HG03175 (cell line): ENCODE data around the gene NR4A1.

Experiments used
- ATAC-seq: cut with Tn5 transposase; IDR thresholded peaks from one replicate; pipeline ENCODE4 v1.9.1; 2021; ENCODE audit warnings: mild to moderate bottlenecking, moderate library complexity; ENCODE audit not compliant: unreplicated experiment

NR4A1 gene

DNA sequence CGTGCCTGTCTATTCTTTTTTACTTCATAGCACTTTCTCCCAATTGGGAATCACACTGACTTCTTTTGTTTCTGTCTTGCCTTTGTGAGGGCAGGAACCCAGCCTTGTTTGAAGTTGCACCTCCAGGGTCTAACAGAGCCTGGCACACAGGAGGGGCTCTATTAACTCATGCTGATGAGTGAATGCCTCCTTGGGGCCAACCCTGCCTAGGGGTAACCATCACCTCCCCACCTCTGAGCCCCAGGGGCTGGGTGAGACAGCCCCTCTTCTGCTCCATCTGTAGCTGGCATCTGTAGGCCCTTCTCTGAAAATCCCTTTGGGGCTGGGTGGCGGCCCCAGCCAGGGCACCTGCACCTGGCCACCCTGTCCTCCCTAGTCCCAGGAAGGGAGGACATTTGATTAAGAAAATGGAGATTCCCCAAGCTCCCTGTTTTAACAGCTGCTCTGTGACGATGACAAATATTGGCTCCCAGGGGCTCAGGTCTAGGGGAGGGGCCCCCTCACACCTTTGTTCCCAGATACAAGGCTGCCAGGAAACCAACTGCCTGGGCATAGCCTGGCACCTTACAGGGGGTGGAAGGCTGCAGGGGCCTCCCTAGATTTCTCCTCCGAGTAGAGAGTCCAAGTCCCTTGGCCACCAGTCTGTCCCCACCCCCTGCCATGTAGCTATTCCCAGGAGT is 32.7 kb upstream of the NR4A1 start:
- ATAC-seq = no peak

- no peak for ATAC-seq
Measured at GRCh38 chr12:52019113-52019770, 32.0 kb upstream of the NR4A1 start.

GRCh38 chr12:52020539-52021336 is 30.5 kb upstream of the NR4A1 start:
- peak; percentile 37 for ATAC-seq

- peak; percentile 6 for ATAC-seq
Measured at GRCh38 chr12:52022841-52023181, 28.4 kb upstream of the NR4A1 start.

DNA sequence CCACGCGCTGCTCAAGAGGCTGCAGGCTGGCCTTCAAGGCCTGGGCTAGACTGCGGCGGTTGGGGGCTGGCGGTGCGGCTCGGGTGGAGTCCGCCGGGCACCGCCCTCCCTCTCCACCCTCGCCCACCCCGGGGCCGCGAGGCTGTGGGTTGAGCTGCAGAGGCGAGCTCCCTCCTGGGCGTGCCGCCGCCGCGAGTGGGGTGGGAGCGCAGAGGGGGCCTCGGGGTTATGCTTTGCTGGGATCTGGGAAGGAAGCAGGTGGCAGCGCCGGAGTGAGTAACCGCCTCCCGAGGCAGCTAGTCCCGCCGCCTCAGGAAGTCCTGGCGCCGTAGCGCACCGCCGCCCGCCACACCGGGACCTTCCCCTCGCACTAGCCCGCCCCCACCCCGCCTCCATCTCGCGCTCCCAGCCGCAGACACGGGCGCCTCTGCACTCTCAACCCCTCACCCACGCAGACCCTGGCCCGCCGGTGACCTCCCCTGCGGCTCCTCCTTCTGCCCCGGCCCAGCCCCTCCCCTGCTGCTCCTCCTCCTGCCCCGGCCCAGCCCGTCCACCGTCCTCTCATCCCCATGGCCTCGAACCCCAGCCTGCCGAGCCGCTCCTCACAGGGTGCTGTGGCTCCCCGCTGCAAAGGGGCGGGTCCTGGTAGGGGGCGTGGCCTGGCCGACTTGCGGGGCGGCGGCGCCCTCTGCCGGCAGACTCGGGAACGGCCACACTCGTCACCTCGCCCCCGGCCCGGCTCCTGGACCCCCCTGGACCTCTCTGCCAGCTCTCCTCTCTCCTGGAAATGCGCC is 27.9 kb upstream of the NR4A1 start:
- ATAC-seq = peak; percentile 50

GRCh38 chr12:52023976-52024688 is 27.1 kb upstream of the NR4A1 start:
- ATAC-seq = no peak

DNA sequence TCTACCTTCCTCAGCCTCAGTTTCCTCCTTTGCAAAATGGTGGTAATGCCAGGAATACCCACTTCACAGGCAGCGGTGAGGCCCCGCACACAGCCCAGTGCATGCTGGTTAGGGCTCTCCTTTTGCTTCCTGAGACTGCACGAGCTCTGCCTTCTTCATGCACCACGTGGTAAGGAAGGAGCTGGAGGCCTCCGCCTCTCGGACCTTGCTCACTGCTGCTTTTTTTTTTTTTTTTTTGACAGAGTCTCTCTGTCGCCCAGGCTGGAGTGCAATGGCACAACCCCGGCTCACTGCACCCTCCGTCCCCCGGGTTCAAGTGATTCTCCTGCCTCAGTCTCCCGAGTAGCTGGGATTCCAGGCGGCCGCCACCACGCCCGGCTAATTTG is 26.4 kb upstream of the NR4A1 start:
- ATAC-seq = no peak

- ATAC-seq = no peak
Measured at GRCh38 chr12:52026263-52026662, 25.0 kb upstream of the NR4A1 start.

DNA sequence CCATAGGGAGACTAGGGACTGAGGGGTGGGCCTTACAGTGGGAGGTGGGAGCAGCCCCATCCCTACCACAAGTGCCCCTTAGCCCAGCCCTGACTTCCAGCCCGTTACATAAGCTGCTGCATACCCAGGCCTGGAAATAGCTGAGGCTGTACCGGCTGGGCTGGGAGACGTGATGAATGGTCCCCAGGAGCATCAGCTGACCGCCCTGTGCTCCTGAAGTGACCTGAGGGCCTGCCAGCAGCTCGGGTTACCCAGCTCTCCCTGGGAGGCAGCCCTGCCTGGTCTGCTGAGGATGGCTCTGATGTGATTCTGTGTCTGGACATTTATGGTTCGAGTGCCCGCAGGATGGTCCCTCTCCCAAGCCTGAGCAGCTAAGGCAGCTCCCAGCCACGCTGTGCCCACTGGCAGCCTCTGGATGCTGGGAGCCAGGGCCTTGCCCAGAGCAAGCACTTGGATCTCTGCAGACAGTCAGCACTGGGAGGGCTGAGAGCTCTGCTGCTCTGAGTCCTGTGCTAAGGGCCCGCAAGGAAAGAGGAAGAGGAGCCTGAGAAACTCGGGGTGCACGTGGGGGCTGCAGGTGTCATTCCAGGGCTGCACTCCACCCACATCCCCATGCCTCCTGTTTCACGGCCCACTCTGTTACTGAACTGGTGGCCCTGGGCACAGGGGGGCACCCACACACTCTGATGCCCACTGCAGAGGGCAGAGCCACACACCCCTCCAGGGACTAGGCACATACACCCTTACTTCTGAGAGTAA is 24.0 kb upstream of the NR4A1 start:
- ATAC-seq = no peak

GRCh38 chr12:52029685-52030084 is 21.6 kb upstream of the NR4A1 start:
- ATAC-seq = no peak

DNA sequence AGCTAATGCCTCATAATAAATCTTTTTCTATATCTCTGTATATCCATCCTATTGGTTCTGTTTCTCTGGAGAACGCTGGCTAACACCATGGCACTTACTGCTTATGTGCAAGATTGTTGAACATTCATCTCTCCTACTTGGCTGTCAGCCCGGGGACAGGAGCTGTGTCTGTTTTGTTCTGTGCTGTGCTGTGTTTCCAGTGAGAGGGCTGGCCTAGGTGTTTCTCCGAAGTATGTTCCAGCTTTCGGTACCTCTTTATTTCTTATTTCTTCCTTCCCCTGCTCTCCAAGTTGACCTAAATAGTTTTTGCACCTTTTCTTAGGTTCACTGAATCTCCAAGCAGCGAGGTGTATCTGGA is 18.8 kb upstream of the NR4A1 start:
- no peak for ATAC-seq

GRCh38 chr12:52032804-52033445 is 18.3 kb upstream of the NR4A1 start:
- ATAC-seq = peak; percentile 91

DNA sequence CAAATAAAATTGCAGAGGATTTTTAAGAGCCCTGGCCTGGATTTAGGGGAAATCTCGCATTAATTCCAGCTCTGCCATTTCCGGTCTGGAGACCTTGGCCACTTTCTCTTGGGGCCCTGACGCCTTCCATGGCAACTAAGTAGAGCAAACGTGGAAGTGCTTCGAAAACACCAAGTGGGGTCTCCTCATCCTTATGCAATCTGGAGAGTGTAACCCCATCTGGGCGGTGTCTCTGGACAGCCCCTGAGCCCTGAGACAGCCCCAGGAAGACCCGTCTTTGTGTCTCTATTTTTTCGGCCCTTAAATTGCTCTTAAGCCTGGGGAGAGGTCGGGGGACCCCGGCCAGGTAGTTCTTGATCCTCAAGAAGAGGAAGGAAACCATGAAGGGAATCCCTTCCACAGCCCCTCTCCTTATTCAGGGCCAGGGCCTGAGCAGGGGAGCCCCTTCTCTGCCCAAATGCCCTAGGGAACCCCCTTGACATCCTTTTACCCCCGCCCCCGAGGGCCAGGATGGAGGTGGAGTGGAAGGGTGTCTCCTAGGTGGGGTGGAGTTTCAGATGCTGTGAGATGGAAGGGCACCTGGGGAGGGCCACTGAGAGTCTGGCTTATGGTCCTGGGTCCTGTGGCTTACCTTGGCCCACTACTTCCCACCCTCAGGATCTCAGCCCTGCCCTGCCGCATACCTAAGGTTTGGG is 17.6 kb upstream of the NR4A1 start:
- ATAC-seq = no peak

- ATAC-seq = no peak
Measured at GRCh38 chr12:52035190-52035589, 16.1 kb upstream of the NR4A1 start.

- ATAC-seq = no peak
Measured at GRCh38 chr12:52035926-52036325, 15.3 kb upstream of the NR4A1 start.

GRCh38 chr12:52036587-52037171 is 14.6 kb upstream of the NR4A1 start:
- peak; percentile 44 for ATAC-seq

- ATAC-seq = no peak
Measured at GRCh38 chr12:52037248-52037861, 13.9 kb upstream of the NR4A1 start.

- no peak for ATAC-seq
Measured at GRCh38 chr12:52038447-52038846, 12.8 kb upstream of the NR4A1 start.
